Ovary (tissue), 9 donors: ENCODE measurements around the gene TSPYL4. TPM values are rescaled to one million over a fixed set of nuclear protein-coding genes. Genes with fewer than 3 reads are reported as not detected.
A peak's percentile ranks its signal among the peaks of the same experiment; 100 is the strongest.

Experiments used
- DNase-seq, 5 donors: peaks; one replicate each; pipeline ENCODE4 v3.0.0-alpha.2; 2019 to 2020
- H3K27ac ChIP-seq, 2 donors: fragments of 200-600 bp; one replicate each; pipeline versions ENCODE4 v1.5.1 to v1.8.0; 2019 to 2022
- H3K27me3 ChIP-seq: fragments of 200-600 bp; one replicate; pipeline ENCODE4 v1.8.0; 2022
- H3K36me3 ChIP-seq: fragments of 200-600 bp; sonication (generic); one replicate; pipeline ENCODE4 v1.5.1; 2019
- H3K4me1 ChIP-seq: one replicate; pipeline ENCODE4 v1.8.1; 2013; ENCODE audit warnings: mild to moderate bottlenecking, moderate library complexity; ENCODE audit not compliant: insufficient read depth
- H3K4me3 ChIP-seq: fragments of 200-600 bp; sonication (generic); one replicate; pipeline ENCODE4 v1.5.1; 2017
- H3K9me3 ChIP-seq, 2 donors: fragments of 200-600 bp in 1 of 2; sonication (generic) in 1 of 2; one replicate each; pipeline versions ENCODE4 v1.5.1 to v1.8.1; 2013 to 2019; ENCODE audit warnings: mild to moderate bottlenecking in 1 of 2, moderate library complexity in 1 of 2
- CTCF ChIP-seq, 3 donors: fragments of 450-650 bp in 2 of 3; fragments of 200-600 bp in 1 of 3; IDR thresholded peaks; one replicate each; pipeline versions ENCODE4 v1.5.1 to v1.8.0; 2016 to 2022; ENCODE audit warnings: antibody characterized with exemption in 3 of 3, mild to moderate bottlenecking in 1 of 3
- EP300 ChIP-seq: sonication (generic); formaldehyde crosslinking; IDR thresholded peaks from one replicate; pipeline ENCODE4 v1.6.1; 2017; ENCODE audit warnings: antibody characterized with exemption
- POLR2A ChIP-seq: fragments of 450-650 bp; IDR thresholded peaks from one replicate; pipeline ENCODE4 v1.6.1; 2017; ENCODE audit warnings: antibody characterized with exemption, mild to moderate bottlenecking, moderate library complexity
- WGBS, 3 donors: extraction: QIAGEN DNeasy Blood & Tissue Kit in 1 of 3; methylation state at CpG; one replicate each; pipeline versions ENCODE4 v1.1.5 to v1.1.7; 2013 to 2017; 5-methylcytosine and 5-hydroxymethylcytosine counted together
- intact Hi-C, 4 donors: fragments of 100-400 bp; cut with DNase I; formaldehyde crosslinking; loops; one replicate each; pipeline versions ENCODE4 v1.11.0 to v1.15.1; 2022 to 2023
- polyA plus RNA-seq, 2 donors: library from polyadenylated mRNA; stranded (reverse); fragments of 200-250 nt in 1 of 2; fragments of 350-450 nt in 1 of 2; fragmentation: Illumina TruSeq in 1 of 2; extraction: RNeasy Lipid Tissue Mini Kit (QIAGEN cat#74804) in 1 of 2; gene quantifications; one replicate each; pipeline ENCODE4 v1.2.3, GENCODE V29; 2013 to 2014
- total RNA-seq, 7 donors: library from RNA; depleted of rRNA in 2 of 7; stranded (reverse); fragments of >200 nt in 2 of 7; fragmentation: NEBNext Ultra II Directional in 3 of 7; extraction: Animal tissue kit (Norgen Biotek cat#: 25700) in 3 of 7; gene quantifications; one replicate each; pipeline versions ENCODE4 v1.1.0 to v1.2.4, GENCODE V29; 2016 to 2023
- donor health status: DM: no; HTN: no; CAD: no; lungs with moderate emphysema.
- donor health status: DM: no; HTN: no; CAD: no.
- donor health status: Bipolar disorder and iron deficiency.
- donor health status: DM: yes; HTN: yes; CAD: no.
- donor health status: DM: no; HTN: no; CAD: no.
- donor health status: DM: yes; HTN: yes; CAD: no.

TSPYL4 gene
- total and polyA plus RNA-seq, 9 donors: 18.1 to 44.4 (median 31.0) TPM

DNA sequence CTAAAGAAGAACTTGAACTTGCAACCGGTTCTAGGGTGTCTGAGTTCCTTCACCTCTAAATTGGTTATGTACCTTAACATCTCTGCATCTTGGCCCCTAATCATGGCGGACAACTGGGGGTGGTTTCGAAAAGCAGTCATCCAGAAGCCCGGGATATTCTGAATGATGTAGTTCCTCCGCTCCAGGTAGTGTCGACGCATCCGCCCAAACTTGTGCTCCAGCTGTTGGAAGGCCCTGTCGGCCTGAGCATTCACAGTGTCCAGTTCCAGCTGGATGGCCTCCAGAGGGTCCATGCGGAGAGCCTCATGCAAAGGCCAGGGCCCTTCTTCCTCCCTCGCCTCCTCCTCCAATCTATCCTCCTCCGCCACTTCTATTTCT, 25.0 kb upstream of the TSPYL4 start:
- peak overlapping the region; percentile 99 for H3K27ac ChIP-seq
- no peak for TF ChIP-seq POLR2A
- no peak for TF ChIP-seq EP300
- no peak for TF ChIP-seq CTCF (IDR thresholded peaks at IDR 0.05)
- peaks cover 8% of the 10 kb centered on the region for H3K4me1 ChIP-seq
- peak; percentile 81 to 86 (median 85) for DNase-seq
- no peaks in the 10 kb centered on the region for H3K36me3 ChIP-seq
- H3K9me3 ChIP-seq: no peaks in the 10 kb centered on the region
- H3K27me3 ChIP-seq: no peaks in the 10 kb centered on the region
- 1 to 2% (median 1%) methylated on average over 12 of the region's 12 CpGs for WGBS, 3 donors
- peak overlapping the region; percentile 93 for H3K4me3 ChIP-seq
- intact Hi-C loops: loop anchor here in 2 of 4 donors (5.0 to 10.0 kb wide), 3 partner anchors 256 to 286 kb away; no protein-coding TSS in a partner anchor

DNA sequence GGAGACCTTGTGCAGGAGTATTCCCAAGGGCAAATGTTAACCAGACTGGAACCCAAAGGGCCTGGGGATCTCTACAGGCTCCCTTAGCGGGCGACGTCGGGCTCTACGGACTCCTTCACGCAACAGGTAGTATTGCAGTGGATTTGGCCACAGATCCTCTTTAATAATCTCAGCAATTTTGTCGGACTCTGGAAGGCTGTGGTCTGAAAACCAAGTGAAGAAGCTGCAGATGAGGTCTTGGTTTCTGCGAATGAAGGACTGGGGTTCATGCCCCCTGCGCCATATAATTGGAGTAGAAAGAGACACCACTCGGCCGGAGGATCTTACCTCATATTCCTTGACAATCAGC, 24.6 kb upstream of the TSPYL4 start:
- Histone ChIP-seq H3K4me1 (peaks cover 8% of the 10 kb centered on the region), H3K4me3 (peak overlapping the region; percentile 93), H3K27ac (peak overlapping the region in 1 of 2 donors; percentile 99), H3K9me3 (no peaks in the 10 kb centered on the region), H3K27me3 (no peaks in the 10 kb centered on the region), H3K36me3 (no peaks in the 10 kb centered on the region)
- TF ChIP-seq CTCF (IDR thresholded peaks at IDR 0.05) (no peak), POLR2A (no peak), EP300 (no peak)
- 13 to 32% (median 20%) methylated on average over 11 of the region's 11 CpGs for WGBS, 3 donors
- DNase-seq: no peak
- intact Hi-C loops: loop anchor here in 2 of 4 donors (5.0 to 10.0 kb wide), 3 partner anchors 256 to 286 kb away; no protein-coding TSS in a partner anchor

GRCh38 chr6:116277124-116277523, 23.2 kb upstream of the TSPYL4 start:
- intact Hi-C loops: loop anchor here in 2 of 4 donors (5.0 to 10.0 kb wide), 3 partner anchors 258 to 288 kb away; no protein-coding TSS in a partner anchor
- H3K36me3 ChIP-seq: no peaks in the 10 kb centered on the region
- WGBS, 3 donors: 3 to 10% (median 8%) methylated on average over 3 of the region's 3 CpGs
- H3K4me3 ChIP-seq: peak overlapping the region; percentile 93
- H3K4me1 ChIP-seq: peaks cover 5% of the 10 kb centered on the region
- no peaks in the 10 kb centered on the region for H3K9me3 ChIP-seq
- DNase-seq: no peak
- H3K27ac ChIP-seq: peak overlapping the region in 1 of 2 donors; percentile 99
- no peaks in the 10 kb centered on the region for H3K27me3 ChIP-seq
- TF ChIP-seq POLR2A: no peak
- no peak for TF ChIP-seq EP300
- no peak for TF ChIP-seq CTCF (IDR thresholded peaks at IDR 0.05)

DNA sequence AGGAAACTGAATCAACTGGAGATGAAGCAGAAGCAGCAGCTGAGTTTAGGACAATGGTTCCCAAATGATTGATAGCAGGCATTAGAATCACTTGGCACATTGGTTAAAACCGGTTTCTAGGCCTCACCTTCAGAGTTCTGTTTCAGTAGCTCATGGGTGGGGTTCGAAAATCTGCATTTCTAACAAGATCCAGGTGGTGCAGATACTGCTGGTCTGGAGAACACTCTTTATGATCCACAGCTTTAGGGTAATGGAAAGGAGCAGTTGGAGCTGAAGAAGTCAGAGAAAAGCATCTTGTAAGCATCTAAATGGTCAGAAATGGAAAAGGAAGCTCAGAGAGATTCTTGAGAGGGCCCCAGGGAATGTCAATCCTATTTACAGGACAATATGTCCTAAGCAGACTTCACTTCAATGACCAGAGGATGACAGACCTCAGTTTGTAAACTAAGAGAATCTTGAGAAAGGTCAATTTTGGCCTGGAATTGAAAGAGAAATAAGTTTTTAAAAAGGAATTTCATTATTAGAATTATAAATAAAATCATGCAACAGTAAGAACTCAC, 17.4 kb upstream of the TSPYL4 start:
- intact Hi-C loops: loop anchor here in 1 of 4 donors (10.0 kb wide), 2 partner anchors 264 to 294 kb away; no protein-coding TSS in a partner anchor
- 55 to 69% (median 57%) methylated on average over 2 of the region's 2 CpGs for WGBS, 3 donors
- Histone ChIP-seq H3K27me3 (no peaks in the 10 kb centered on the region), H3K27ac (no peak overlapping the region), H3K4me1 (peaks cover 1% of the 10 kb centered on the region), H3K36me3 (no peaks in the 10 kb centered on the region), H3K4me3 (no peak overlapping the region), H3K9me3 (no peaks in the 10 kb centered on the region)
- DNase-seq: no peak
- TF ChIP-seq EP300 (no peak), CTCF (IDR thresholded peaks at IDR 0.05) (no peak), POLR2A (no peak)
